GM21723 (cell line): ENCODE data around the gene SLC7A10.
A peak's percentile ranks its signal among the peaks of the same experiment; 100 is the strongest.
"Not testable (repeated sequence)": the region's sequence is repeated elsewhere in the genome, so short reads cannot be mapped to it uniquely, and the experiment has no call there.

Experiments
- ATAC-seq: cut with Tn5 transposase; IDR thresholded peaks from one replicate; pipeline ENCODE4 v1.9.1; 2021; ENCODE audit warnings: mild to moderate bottlenecking, moderate library complexity; ENCODE audit not compliant: unreplicated experiment

SLC7A10 gene

DNA sequence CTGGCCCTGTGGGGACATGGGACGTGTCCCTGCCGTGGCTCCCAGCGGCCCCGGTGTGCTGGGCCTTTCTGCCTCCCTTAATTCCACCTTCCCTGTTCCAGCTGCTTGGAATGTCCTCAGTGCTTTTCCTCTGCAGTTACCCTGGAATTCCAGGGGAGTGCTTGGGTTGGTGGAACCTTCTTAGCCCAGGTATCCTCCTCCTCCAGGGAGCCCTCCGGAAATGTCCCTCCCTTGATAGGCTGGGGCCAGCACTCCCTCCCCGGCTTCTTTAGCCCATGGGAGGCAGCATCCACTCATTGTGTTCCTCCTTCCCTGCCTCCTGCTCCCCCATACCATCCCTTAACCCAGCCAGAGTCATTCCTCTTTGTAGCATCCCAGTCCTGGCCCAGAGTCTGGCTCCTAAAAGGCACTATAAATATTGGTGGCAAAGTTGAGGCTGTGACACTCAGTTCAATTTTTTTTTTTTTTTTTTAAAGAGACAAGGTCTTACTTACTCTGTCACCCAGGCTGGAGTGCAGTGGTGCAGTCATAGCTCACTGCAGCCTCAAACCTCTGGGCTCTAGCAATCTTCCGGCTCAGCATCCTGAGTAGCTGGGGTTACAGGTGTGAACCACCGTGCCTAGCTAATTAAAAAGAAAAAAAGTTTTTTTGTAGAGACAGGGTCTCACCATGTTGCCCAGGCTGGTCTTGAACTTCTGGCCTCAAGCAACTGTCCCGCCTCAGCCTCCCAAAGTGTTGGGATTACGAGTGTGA, 13.7 kb upstream of the SLC7A10 start:
- ATAC-seq, result no peak

DNA sequence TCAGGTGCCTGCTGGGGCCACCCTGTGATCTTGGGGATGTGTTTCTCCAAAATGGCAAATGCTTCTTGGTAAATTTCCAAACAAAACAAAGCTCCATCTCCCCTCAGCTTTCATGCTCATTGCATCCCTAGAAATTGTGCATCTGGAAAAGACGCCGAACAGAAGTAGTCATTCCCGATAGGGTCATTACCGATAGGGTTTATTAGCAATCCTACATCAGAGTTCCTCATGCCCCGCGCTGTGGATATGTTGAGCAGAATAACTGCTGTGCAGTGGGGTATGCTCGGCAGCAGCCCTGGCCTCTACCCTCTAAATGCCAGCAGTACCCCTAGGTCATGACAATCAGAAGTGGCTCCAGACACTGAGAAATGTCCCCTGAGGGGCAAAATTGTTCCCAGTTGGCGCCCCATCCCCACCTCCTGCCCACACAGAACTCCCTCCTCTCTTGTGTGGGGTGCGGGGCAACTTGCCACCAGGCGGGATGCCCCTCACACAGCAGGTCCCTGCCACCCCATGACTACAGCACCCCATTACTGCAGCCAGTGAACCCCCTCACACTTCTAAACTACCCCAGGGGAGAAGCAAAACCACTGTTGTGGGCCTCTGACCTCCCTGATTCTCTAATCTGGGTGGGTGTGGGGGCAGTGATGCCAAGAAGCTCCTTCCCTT, 13.0 kb upstream of the SLC7A10 start:
- no peak for ATAC-seq

DNA sequence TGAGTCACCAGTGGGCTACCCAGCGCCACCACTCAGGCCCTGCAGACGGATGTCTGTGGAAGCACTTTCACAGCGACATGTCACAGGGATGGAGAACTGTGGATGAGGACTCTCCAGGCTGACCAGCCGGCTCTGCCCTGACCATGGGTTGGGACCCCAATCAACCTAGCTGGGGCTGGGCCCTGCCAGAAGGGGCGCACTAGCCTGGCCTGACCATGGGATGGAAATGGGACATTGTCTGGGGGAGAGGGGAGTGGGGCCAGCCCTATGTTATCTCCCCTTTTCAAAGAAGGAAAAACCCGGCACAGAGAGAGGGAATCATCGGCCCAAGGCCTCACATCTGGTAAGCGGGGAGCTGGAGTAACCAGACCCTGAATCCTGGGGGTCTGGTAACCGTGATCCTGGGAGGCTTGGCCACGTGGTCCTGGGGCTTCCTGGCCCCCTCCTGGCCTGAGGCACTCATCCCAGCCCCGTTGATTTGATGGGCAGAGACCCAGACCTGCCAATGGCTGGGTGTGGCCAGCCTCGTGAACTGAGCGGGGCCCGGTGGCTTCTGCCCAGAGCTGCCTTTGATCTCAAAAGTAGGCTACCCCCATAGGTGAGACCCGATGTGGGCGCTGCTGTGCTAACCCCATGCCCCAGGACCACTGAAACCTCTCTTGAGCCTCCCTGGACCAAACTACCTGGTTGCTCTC, 11.2 kb upstream of the SLC7A10 start:
- ATAC-seq, result no peak

GRCh38 chr19:33235996-33236350, 10.3 kb upstream of the SLC7A10 start:
- no peak for ATAC-seq

DNA sequence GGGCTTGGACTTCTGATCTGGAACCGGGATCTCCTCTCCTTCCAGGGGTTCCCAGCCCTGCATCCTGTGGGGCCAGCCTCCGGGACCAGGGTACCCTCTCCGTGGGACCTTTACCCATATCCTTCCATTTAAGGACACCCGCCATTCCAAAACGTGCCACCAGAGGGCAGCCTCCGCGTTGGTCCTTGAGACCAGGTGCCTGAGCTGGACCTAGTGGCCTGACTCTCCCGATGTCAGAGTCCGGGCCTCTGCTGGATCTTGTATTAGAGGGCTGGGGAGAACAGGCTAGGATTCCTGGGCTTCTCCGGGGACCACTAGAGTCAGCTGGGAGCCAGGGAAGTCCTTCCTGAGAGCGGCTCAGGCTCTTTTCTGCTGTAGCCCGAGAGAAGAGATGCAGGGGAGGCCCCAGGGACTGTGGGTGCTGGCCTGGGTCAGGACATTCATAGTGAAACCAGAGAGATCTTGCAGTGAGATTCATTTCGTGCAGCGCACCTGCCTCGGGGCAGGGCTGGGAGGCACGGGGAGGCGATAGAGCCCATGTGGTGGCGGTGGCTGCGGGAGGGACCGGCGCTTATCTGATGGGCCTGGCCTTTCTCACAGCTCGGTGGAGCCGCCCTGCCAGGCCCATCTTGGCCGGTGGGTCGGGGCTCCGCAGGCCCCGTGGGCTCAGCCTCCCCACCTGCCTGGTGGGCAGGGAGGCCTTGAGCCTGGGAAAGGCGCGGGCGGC, 9.8 kb upstream of the SLC7A10 start:
- ATAC-seq, result peak; percentile 94

DNA sequence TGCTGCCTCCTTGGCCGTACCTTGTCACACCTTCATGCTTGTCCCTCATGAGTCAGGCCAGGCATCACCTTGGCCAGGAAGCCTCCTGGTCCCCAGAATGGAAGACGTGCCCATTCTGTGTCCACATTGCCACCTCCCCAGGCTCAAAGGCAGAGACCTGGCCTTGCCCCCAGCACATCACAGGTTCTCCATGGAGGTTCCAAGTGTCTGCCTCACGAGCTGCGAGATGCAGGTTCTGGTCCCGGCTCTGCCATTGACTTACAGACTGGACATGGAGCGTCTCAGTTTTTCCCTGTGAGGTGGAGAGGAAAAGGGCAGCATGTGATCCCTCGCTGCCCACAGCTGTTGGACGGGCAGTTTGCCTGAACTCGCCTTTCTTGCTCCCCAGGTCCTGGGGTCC, 9.1 kb upstream of the SLC7A10 start:
- no peak for ATAC-seq

DNA sequence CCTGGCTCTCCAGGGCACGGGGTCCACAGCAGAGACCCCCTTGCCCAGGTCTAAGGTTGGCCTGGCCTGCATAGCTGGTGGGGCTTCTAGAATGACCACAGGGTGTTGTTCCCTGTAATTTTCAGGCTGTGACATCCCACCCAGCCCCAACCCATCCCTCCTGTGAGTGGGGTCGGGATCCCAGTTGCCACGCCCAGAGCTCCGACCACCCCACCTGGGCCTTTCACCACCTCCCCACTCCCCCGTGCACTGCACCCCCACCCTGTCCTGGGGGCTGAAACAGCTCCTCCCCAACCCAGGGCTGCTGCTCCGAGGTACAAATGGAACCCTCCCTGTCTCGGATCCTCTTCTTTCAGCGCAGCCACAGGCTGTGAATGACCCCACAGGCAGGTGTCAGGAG, 8.4 kb upstream of the SLC7A10 start:
- ATAC-seq, result no peak

- ATAC-seq, result no peak
Measured at GRCh38 chr19:33233056-33233873, 7.6 kb upstream of the SLC7A10 start.

DNA sequence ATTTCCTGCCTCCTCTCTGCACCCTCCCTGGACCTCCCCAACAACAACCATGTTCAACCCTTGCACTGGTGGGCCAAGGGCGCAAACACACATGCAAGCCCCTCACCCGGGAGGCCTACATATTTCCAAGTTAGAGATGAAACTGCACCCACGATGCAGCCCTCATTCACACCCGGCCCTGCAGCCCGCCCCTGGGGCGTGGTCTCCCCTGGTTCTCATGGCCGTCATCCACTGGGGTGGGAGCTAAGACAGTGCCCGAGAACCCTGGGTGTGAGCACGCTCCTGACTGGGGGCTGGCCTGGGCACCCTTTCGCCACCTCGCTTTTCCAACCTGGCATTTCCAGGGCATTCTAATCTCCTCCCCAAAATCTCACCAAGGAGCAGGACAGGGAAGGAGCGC, 7.0 kb upstream of the SLC7A10 start:
- no peak for ATAC-seq

- no peak for ATAC-seq
Measured at GRCh38 chr19:33231511-33231910, 5.9 kb upstream of the SLC7A10 start.

DNA sequence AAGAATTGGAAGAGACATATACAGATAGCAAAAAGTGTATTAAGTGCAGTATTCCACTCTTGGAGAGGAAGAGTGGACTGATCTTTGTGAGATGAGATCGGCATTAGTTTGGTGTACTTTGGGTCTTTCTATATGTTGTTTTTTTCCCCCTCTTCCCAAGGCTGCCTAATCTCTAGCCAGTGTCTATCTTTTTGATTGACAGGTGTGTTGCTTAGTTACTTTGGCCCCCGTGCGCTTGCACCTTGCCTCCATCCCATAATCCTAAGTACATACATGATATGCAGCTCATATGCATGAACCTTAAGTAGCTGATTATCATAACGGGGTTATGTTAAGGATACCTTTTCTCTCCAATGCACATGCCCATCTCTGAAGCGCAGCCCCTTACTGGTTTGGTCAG, 4.3 kb upstream of the SLC7A10 start:
- no peak for ATAC-seq

DNA sequence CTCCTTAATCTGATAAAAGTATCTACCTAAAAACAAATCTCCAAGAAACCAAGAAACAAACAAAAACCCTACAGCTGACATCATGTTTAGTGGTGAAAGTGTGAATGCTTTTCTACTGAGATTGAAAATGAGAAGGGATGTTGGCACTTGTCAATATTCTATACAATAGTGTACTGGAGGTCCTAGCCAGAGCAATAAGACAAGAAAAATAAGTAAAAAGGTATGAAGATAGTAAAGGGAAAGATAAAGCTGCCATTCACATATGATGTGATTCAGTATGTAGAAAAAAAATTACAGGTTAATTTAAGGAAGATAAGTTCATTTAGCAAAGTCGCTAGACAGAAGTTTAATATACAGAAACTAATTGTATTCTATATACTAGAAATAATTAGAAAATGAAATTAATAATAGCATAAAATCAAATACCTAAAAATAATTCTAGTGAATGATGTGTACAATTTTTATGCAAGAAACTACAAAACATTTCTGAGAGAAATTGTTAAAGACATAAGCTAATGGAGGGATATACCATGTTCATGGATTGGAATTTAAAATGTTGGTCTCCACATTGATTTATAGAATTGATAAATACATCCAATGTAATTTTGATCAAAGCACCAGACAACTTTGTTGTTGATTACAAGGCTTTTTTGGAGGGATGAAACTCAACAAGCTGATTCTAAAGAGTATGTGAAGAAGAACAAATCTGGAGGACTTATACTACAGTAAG, 2.4 kb upstream of the SLC7A10 start:
- no peak for ATAC-seq

- ATAC-seq, result no peak
Measured at GRCh38 chr19:33227242-33227650, 1.6 kb upstream of the SLC7A10 start.

GRCh38 chr19:33226550-33227241, 1.0 kb upstream of the SLC7A10 start:
- ATAC-seq, result no peak

DNA sequence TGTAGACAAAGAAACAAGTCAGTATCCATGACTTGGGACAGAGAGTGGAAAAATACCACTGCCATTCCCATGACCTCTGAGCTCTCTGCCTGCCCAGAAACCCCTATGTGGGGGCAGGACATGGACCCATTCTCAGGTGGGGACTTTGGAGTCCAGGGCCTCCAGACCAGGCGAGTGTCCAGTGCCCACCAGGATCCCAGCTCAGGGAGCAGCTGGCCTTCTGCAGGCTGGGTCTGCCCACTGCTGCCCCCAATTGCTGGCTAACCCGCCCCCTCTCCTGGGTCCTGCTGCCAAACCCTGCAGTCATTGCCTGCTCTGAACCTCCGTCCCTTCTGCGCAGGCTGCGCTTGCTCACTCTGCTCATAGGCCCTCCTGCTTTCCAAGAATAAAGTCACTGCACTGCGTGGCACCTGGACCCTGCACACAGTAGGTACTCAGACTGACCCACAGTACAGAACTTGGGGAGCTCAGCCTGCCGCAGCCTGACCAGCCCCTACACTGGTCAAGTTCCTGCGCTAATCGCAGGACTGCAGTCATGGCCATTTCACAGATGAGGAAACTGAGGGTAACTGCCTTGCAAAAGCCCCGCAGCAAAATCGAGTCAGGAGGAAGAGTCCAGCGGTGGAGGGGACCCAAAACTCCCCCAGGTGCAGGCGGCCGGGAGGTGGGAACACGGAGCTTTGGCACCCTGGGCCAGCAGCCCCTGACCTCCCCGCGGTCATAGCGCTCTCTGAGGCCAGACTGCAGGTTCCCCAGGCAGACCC, 774 bp downstream of the SLC7A10 start:
- no peak for ATAC-seq

- ATAC-seq, result not testable (repeated sequence)
Measured at GRCh38 chr19:33222255-33222654, 3.4 kb downstream of the SLC7A10 start.

DNA sequence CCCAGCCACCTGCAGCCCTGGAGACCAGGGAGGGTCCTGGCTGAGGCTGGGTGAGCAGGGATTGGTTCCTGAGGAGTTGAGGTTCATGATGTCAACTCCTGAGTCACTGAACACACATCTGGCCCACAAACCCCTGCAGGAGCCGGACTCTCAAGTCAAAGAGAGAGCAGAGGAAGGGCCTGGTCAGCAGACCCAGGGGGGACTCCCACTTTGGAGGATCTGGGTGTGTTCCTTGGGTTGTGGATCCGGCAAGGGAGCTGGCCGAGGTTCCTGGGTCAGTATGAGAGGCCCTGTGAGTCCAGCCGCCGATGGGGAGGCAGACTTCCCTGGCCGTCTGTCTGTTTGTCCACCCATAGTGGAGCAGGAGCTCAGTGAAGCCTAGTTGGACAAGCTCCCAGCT, 4.0 kb downstream of the SLC7A10 start:
- ATAC-seq, result no peak

DNA sequence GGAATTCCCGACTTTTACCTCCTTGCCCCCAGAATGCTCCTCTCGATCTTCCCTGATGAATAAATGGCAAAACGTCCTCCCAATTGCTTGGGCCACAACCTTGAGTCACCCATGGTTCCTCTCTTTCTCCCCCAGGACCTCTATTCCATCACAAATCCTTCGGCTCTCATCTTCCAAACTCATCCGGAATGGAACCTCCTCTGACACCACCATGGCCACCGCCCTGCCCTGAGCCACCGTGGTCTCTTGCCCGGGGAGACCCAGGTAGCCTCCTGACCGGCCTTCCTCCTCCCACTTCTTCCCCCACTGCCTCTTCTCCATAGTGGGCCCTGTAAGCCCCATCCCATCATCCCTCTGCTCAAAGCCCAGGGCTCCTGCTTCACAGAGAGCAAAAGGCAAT, 4.9 kb downstream of the SLC7A10 start:
- ATAC-seq, result no peak

DNA sequence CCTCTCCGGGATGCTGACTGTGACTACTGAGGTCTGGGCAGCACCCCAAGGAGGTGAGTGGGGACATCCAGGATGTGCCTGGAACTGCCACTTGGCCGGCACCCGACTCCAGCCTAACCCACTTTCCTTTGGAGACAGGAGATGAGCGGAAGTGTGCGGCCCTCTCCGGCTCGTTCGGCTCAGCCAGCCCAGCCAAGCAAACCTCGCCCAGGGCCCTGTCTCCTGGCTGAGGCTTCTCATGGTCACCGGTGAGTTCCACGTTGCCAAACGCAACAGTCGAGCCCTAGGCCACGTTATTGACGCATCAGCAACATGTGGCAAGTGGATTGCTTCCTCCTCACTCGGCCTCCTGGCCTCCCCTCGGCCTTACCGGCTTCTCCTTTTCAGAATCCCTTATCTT, 5.5 kb downstream of the SLC7A10 start:
- no peak for ATAC-seq
